HG02852 (cell line): ENCODE results near the gene SPAG16.

Experiments used
- ATAC-seq: cut with Tn5 transposase; IDR thresholded peaks from one replicate; pipeline ENCODE4 v1.9.1; 2021; ENCODE audit warnings: mild to moderate bottlenecking, moderate library complexity; ENCODE audit not compliant: unreplicated experiment

The SPAG16 gene

DNA sequence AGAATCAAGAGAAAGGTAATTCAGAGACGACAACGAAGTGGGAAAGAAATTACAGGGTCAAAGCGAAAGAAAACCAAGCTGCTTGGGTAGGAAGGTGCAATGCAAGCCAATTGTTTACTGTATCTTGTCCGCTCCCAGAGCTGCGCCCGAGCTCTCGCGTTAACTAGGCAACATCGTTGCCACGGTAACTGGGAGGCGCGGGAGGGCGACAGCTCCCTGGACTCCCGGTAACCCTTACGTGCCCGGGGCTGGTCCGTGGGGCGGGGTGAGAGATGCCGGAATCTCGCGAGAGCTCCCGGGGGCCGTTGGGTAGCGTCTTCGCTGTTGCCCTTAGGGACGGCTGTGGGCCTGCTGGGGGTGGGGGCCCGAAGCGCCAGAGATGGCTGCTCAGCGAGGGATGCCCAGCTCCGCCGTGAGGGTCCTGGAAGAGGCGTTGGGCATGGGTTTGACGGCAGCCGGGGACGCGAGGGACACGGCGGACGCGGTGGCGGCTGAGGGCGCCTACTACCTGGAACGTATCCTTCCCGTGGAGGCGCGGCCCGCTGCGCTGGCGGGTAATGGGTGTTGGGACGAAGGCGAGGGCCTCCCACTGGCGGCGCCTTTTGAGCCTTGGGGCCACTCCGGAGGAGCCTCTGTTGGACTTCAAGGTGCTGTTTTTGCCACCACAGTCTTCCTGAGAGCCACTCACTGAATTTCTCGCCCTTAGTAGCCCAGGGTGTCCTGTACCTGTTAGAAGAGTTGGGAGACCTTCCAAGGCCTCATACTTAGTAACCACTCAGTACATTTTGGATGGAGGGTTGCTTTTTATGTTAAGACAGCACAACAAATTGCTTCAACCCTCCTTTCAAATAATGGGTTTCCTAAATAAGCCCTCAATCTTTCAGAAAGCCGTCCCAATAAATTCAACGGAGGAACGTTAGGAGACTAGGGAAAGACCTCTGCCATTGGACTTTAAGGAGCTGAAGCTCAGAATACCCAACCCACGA is at the start of gene SPAG16:
Gene SPAG16 (plus strand): TSS at position 360 of the 986 bp plus-strand sequence.
- ATAC-seq: peak; percentile 99

DNA sequence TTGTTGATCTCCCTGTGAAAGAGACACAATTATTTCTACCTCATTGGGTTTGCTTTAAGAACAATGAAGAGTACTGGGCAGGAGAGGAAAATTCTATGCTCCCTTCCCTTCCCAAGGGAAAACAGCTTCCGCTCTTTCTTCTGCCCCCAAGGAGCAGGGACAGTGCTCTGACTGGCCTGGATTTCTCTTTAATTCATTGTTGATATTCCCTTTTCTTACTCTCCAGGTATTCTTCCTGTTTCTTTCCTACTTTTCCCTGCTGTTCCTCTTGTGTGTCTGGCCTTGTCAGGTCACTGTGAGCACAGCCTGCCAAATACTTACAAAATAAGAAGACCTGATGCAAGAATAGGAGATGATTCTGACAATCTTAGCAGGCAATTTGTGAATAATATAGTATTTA is 49.6 kb upstream of the SPAG16 start:
- no peak for ATAC-seq

- no peak for ATAC-seq
Observed at GRCh38 chr2:213235741-213236140, 48.5 kb upstream of the SPAG16 start.

DNA sequence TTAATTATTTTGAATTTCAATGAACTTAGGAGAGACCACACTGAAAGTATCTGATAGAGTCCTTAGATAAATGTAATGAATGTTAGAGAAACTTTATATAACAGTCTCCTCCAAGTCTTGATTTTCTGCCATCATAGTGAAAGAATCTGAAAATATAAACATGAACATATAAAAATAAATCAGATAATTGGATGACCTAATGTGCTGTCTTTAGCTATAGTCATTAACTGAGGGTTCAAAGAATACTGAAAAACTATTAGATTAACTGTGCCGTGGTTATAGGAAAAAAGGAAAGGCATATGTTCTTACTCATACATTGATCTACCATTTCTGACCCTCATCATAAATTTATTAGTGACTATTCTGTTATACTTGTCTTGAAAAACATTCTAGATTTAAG is 47.0 kb upstream of the SPAG16 start:
- no peak for ATAC-seq

- ATAC-seq: no peak
Observed at GRCh38 chr2:213237787-213238186, 46.5 kb upstream of the SPAG16 start.

GRCh38 chr2:213238753-213239495 is 45.3 kb upstream of the SPAG16 start:
- ATAC-seq: peak; percentile 34

GRCh38 chr2:213241817-213242216 is 42.4 kb upstream of the SPAG16 start:
- no peak for ATAC-seq

GRCh38 chr2:213242653-213243052 is 41.6 kb upstream of the SPAG16 start:
- ATAC-seq: no peak

- ATAC-seq: peak; percentile 50
Observed at GRCh38 chr2:213243189-213244044, 40.8 kb upstream of the SPAG16 start.

- ATAC-seq: peak; percentile 38
Observed at GRCh38 chr2:213246497-213247281, 37.6 kb upstream of the SPAG16 start.

- ATAC-seq: no peak
Observed at GRCh38 chr2:213247566-213247965, 36.7 kb upstream of the SPAG16 start.

DNA sequence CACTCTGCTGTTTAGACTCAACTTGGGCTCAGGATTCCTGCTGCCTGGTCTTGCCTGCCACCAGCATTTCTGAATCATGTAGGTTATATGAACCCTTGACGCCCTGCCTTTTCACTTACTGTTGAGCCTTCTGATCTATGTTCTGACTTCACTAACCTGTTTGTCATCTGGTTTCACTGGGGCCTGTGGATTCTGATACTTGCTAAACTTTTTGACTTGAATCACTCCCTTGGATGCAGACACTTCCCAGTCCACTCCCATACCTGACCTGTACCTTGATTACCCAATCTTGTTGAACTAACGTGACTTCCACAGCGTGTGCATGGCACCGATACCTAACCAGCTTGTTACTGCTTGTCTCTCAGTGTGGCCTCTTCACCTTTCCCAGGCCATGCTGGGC is 35.6 kb upstream of the SPAG16 start:
- no peak for ATAC-seq

GRCh38 chr2:213249502-213249901 is 34.8 kb upstream of the SPAG16 start:
- ATAC-seq: no peak

GRCh38 chr2:213251618-213252017 is 32.6 kb upstream of the SPAG16 start:
- ATAC-seq: peak; percentile 79

DNA sequence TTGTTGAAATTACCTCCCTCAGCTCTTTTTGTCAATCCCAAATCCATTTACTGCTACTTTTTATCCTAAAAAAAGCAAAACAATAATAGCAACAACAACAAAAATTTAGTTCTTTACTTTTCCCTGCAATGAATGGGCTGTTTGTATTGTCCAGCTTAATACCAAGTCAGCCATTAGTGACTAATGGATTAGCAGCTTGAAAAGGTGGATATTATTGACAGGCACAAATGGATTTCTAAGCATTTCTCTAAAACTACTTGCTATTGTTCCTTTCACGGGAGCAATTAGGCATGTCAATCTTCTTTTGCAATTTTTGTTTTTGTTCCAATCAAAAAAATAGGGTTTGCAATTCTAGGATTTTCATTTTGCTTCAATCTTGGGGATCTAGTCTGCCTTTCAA is 32.1 kb upstream of the SPAG16 start:
- no peak for ATAC-seq

GRCh38 chr2:213253162-213253561 is 31.1 kb upstream of the SPAG16 start:
- ATAC-seq: no peak

DNA sequence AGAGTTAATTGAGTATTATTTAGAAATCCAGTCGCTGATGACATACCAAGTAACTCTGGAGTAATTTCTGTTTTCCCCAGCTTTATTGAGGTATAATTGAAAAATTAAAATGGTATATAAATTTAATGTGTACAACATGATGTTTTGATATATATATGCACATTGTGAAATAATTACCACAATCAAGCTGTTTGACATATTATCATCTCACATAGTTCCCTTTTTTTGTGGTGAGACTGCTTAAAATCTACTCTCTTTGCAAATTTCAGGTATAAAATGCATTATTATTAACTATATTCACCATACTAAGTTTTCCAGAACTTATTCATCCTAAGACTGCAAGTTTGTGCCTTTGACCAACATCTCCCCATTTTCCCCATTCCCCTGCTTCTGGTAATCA is 25.0 kb upstream of the SPAG16 start:
- ATAC-seq: no peak

- no peak for ATAC-seq
Observed at GRCh38 chr2:213261237-213261636, 23.0 kb upstream of the SPAG16 start.

DNA sequence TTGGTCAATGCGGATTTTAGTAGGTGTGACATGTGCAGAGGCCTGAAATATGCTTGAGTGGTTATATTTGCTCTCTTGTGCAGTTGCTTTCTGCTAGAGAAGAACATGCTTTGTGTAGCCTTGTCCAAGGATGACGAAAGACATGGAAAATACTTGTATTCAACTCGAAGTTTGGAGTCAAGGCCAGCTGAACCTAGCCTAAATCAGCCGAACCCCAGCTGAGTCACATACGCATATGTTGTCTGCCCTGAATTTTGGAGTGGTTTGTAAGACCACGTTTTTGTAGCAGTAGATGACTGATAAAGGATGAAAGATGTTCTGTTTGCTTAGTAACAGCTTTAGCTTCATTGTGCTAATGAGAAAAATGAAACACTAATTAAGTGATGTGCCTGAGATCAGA is 22.5 kb upstream of the SPAG16 start:
- no peak for ATAC-seq

- ATAC-seq: no peak
Observed at GRCh38 chr2:213265679-213266078, 18.6 kb upstream of the SPAG16 start.
